OCI-LY3 (cell line): Measurements from ENCODE around the gene YY2.
A peak's percentile ranks its signal among the peaks of the same experiment; 100 is the strongest.

Experiments used
- H2AFZ ChIP-seq: fragments of 200-600, 300-600 bp; shearing (Covaris generic); 2 replicates; pipeline ENCODE4 v1.6.0; 2014; ENCODE audit warnings: antibody characterized with exemption, low read depth, low read length
- H3K27ac ChIP-seq: fragments of 200-600, 300-600 bp; sonication (generic); 2 replicates; pipeline ENCODE4 v1.5.1; 2014; ENCODE audit warnings: mild to moderate bottlenecking, low read length, moderate library complexity, mixed read lengths
- H3K27me3 ChIP-seq: fragments of 200-600, 300-600 bp; sonication (generic); 2 replicates; pipeline ENCODE4 v1.6.1; 2014; ENCODE audit warnings: low read depth, low read length, mixed read lengths
- H3K36me3 ChIP-seq: fragments of 200-600, 300-600 bp; sonication (generic); replicated peaks from 2 replicates; pipeline ENCODE3; 2014; ENCODE audit warnings: low read depth, low read length, mixed read lengths
- H3K4me1 ChIP-seq: fragments of 300-600, 200-600 bp; sonication (generic); 2 replicates; pipeline ENCODE4 v1.6.1; 2014; ENCODE audit warnings: low read length, mixed read lengths
- H3K4me2 ChIP-seq: fragments of 200-600, 300-600 bp; sonication (generic); 2 replicates; pipeline ENCODE4 v1.6.1; 2014; ENCODE audit warnings: low read length, mixed read lengths
- H3K4me3 ChIP-seq: fragments of 300-600, 200-600 bp; sonication (generic); 2 replicates; pipeline ENCODE4 v1.5.1; 2014; ENCODE audit warnings: antibody characterized with exemption, mild to moderate bottlenecking, low read length, moderate library complexity
- H3K79me2 ChIP-seq: fragments of 300-600, 200-600 bp; shearing (Covaris generic); 2 replicates; pipeline ENCODE4 v1.6.1; 2014; ENCODE audit warnings: mild to moderate bottlenecking, low read length, mixed read lengths
- H3K9ac ChIP-seq: fragments of 300-600, 200-600 bp; shearing (Covaris generic); 2 replicates; pipeline ENCODE4 v1.6.0; 2014; ENCODE audit warnings: mild to moderate bottlenecking, low read length, moderate library complexity
- H3K9me3 ChIP-seq: fragments of 200-600, 300-600 bp; shearing (Covaris generic); 2 replicates; pipeline ENCODE4 v1.6.1; 2014; ENCODE audit warnings: low read length, mixed read lengths; ENCODE audit not compliant: insufficient read depth
- H4K20me1 ChIP-seq: fragments of 200-600, 300-600 bp; sonication (generic); 2 replicates; pipeline ENCODE4 v1.6.1; 2016; ENCODE audit warnings: low read length, mixed read lengths; ENCODE audit not compliant: insufficient read depth
- CTCF ChIP-seq: fragments of 200-600, 300-600 bp; sonication (generic); IDR thresholded peaks from 2 replicates; pipeline ENCODE4 v1.5.1; 2014; ENCODE audit warnings: antibody characterized with exemption, low read length, low read depth
- EZH2phosphoT487 ChIP-seq: fragments of 200-600 bp; shearing (Covaris generic); IDR thresholded peaks from 2 replicates; pipeline ENCODE4 v1.6.1; 2018; ENCODE audit warnings: antibody characterized with exemption, mixed run types, low read depth

The YY2 gene

GRCh38 chrX:21831496-21831895 is 24.3 kb upstream of the YY2 start:
- Histone ChIP-seq H3K9ac (no peak overlapping the region), H4K20me1 (no peaks in the 10 kb centered on the region), H3K27ac (no peak overlapping the region), H3K4me3 (no peak overlapping the region), H3K9me3 (no peaks in the 10 kb centered on the region), H3K4me2 (no peak overlapping the region), H2AFZ (no peak overlapping the region), H3K4me1 (no peaks in the 10 kb centered on the region), H3K27me3 (no peaks in the 10 kb centered on the region), H3K79me2 (no peaks in the 10 kb centered on the region), H3K36me3 (no peaks in the 10 kb centered on the region)
- no peak for TF ChIP-seq EZH2phosphoT487
- TF ChIP-seq CTCF = no peak

- no peak overlapping the region for H2AFZ ChIP-seq
Observed at GRCh38 chrX:21837056-21837455, 18.7 kb upstream of the YY2 start.

GRCh38 chrX:21838937-21839333 is 16.9 kb upstream of the YY2 start:
- peaks cover 16% of the 10 kb centered on the region for H3K79me2 ChIP-seq
- H3K27me3 ChIP-seq = no peaks in the 10 kb centered on the region
- H3K4me1 ChIP-seq = peaks cover 11% of the 10 kb centered on the region; the same call in 1 of the 2 replicates
- no peaks in the 10 kb centered on the region for H3K9me3 ChIP-seq
- no peaks in the 10 kb centered on the region for H3K36me3 ChIP-seq
- H3K4me2 ChIP-seq = peak overlapping the region; percentile 68
- no peaks in the 10 kb centered on the region for H4K20me1 ChIP-seq
- peak overlapping the region; percentile 58 for H3K27ac ChIP-seq
- no peak for TF ChIP-seq EZH2phosphoT487
- TF ChIP-seq CTCF = no peak
- H3K4me3 ChIP-seq = peak overlapping the region; percentile 84
- peak overlapping the region; percentile 91 for H3K9ac ChIP-seq
- peak overlapping the region; percentile 94 for H2AFZ ChIP-seq

More at GRCh38 chrX:21837056-21837455, 18.7 kb upstream of the YY2 start:
- Histone ChIP-seq H3K27ac (no peak overlapping the region), H3K4me2 (no peak overlapping the region), H3K9ac (no peak overlapping the region), H3K36me3 (no peaks in the 10 kb centered on the region), H4K20me1 (no peaks in the 10 kb centered on the region), H3K4me3 (no peak overlapping the region), H3K4me1 (peaks cover 11% of the 10 kb centered on the region; the same call in 1 of the 2 replicates), H3K9me3 (no peaks in the 10 kb centered on the region), H3K27me3 (no peaks in the 10 kb centered on the region), H3K79me2 (peaks cover 16% of the 10 kb centered on the region)
- TF ChIP-seq CTCF = peak; percentile 19; the same call in 1 of the 2 replicates
- TF ChIP-seq EZH2phosphoT487 = no peak

- no peaks in the 10 kb centered on the region for H3K36me3 ChIP-seq
- no peaks in the 10 kb centered on the region for H4K20me1 ChIP-seq
- H3K27me3 ChIP-seq = no peaks in the 10 kb centered on the region
- no peaks in the 10 kb centered on the region for H3K9me3 ChIP-seq
- H3K4me1 ChIP-seq = peaks cover 11% of the 10 kb centered on the region; the same call in 1 of the 2 replicates
- H3K4me3 ChIP-seq = peak within 1 kb of the TSS; percentile 84
- peak within 1 kb of the TSS; percentile 98 for H3K4me2 ChIP-seq
- peak within 1 kb of the TSS; percentile 94 for H2AFZ ChIP-seq
- H3K79me2 ChIP-seq = peaks cover 16% of the 10 kb centered on the region
- TF ChIP-seq CTCF (peak; percentile 32), EZH2phosphoT487 (no peak)
- H3K9ac ChIP-seq = peak within 1 kb of the TSS; percentile 93
- H3K27ac ChIP-seq = peak within 1 kb of the TSS; percentile 62
Observed at GRCh38 chrX:21839334-21840192, 16.2 kb upstream of the YY2 start, which contains the start of gene MBTPS2. Gene MBTPS2, plus strand, starts transcription at chrX:21839617. Its CDS starts 118 bp downstream, at chrX:21839735.
